GM23338 (cell line): ENCODE data around the gene CRACDL. TPM values are rescaled to one million over a fixed set of nuclear protein-coding genes. Genes with fewer than 3 reads are reported as not detected.

ENCODE experiments used
- ATAC-seq: fragments of 200-7000 bp; cut with Tn5 transposase; 3 replicates; pipeline ENCODE4 v1.9.1; 2020
- DNase-seq: peaks from one replicate; pipeline ENCODE4 v3.0.0-alpha.2; 2015; ENCODE audit warnings: low spot score
- H2AFZ ChIP-seq: fragments of 200-600 bp; sonication (generic); 2 replicates; pipeline ENCODE4 v1.8.0; 2016; ENCODE audit warnings: antibody characterized with exemption, mild to moderate bottlenecking, moderate library complexity
- H3F3A ChIP-seq: fragments of 200-600 bp; sonication (generic); replicated peaks from 2 replicates; pipeline ENCODE4 v1.8.0; 2017; ENCODE audit warnings: antibody characterized with exemption, mixed run types, low read depth
- H3K27ac ChIP-seq: fragments of 200-600 bp; sonication (generic); 2 replicates; pipeline ENCODE4 v1.6.1; 2016; ENCODE audit warnings: low read depth
- H3K27me3 ChIP-seq: fragments of 200-600 bp; sonication (generic); 2 replicates; pipeline ENCODE4 v1.8.0; 2016; ENCODE audit warnings: mild to moderate bottlenecking, mixed run types, moderate library complexity; ENCODE audit not compliant: insufficient read depth
- H3K36me3 ChIP-seq: fragments of 200-600 bp; sonication (generic); 2 replicates; pipeline ENCODE4 v1.8.0; 2016; ENCODE audit warnings: mild to moderate bottlenecking; ENCODE audit not compliant: insufficient read depth
- H3K4me1 ChIP-seq: fragments of 200-600 bp; sonication (generic); 2 replicates; pipeline ENCODE4 v1.8.0; 2016; ENCODE audit warnings: mild to moderate bottlenecking, moderate library complexity; ENCODE audit not compliant: insufficient read depth
- H3K4me2 ChIP-seq: fragments of 200-600 bp; sonication (generic); 2 replicates; pipeline ENCODE4 v1.7.1; 2017; ENCODE audit warnings: mixed run types
- H3K4me3 ChIP-seq: fragments of 200-600 bp; sonication (generic); 2 replicates; pipeline ENCODE4 v1.6.1; 2016; ENCODE audit warnings: mixed run types
- H3K79me2 ChIP-seq: fragments of 200-600 bp; sonication (generic); replicated peaks from 2 replicates; pipeline ENCODE4 v1.8.0; 2017; ENCODE audit warnings: mild to moderate bottlenecking; ENCODE audit not compliant: insufficient read depth
- H3K9me2 ChIP-seq: fragments of 200-600 bp; sonication (generic); 2 replicates; pipeline ENCODE4 v1.8.0; 2017; ENCODE audit not compliant: insufficient read depth
- H4K20me1 ChIP-seq: fragments of 200-600 bp; sonication (generic); replicated peaks from 2 replicates; pipeline ENCODE4 v1.8.0; 2017; ENCODE audit warnings: mild to moderate bottlenecking; ENCODE audit not compliant: insufficient read depth
- H3K27ac Mint-ChIP-seq: 2 replicates; pipeline ENCODE4 v1.8.0; 2020; ENCODE audit warnings: inconsistent platforms, mild to moderate bottlenecking, moderate library complexity, mixed read lengths
- H3K27me3 Mint-ChIP-seq: 3 replicates; pipeline ENCODE4 v1.8.0; 2022; ENCODE audit warnings: low read depth, mild to moderate bottlenecking, moderate library complexity, mixed read lengths, inconsistent platforms; ENCODE audit not compliant: insufficient read depth, poor library complexity
- H3K36me3 Mint-ChIP-seq: 3 replicates; pipeline ENCODE4 v1.8.0; 2021; ENCODE audit warnings: low read depth, mild to moderate bottlenecking, inconsistent platforms, moderate library complexity, mixed read lengths
- H3K4me1 Mint-ChIP-seq: 3 replicates; pipeline ENCODE4 v1.8.0; 2020; ENCODE audit warnings: mild to moderate bottlenecking, inconsistent platforms, mixed read lengths
- H3K4me3 Mint-ChIP-seq: 3 replicates; pipeline ENCODE4 v1.8.0; 2021; ENCODE audit warnings: moderate library complexity, mild to moderate bottlenecking, inconsistent platforms, mixed read lengths
- H3K9me3 Mint-ChIP-seq: 3 replicates; pipeline ENCODE4 v1.8.0; 2020; ENCODE audit warnings: moderate library complexity, mild to moderate bottlenecking, inconsistent platforms, mixed read lengths
- CREB1 ChIP-seq: fragments of 250-450 bp; sonication (Bioruptor Pico); IDR thresholded peaks from 2 replicates; pipeline ENCODE4 v1.5.0; 2020; ENCODE audit warnings: low read depth, mild to moderate bottlenecking, moderate library complexity
- CTCF ChIP-seq, 2 experiments: fragments of 200-600 bp in 1 of 2; sonication (generic) in 1 of 2; conservative IDR thresholded peaks; 2 replicates each; pipeline versions ENCODE4 v1.5.1 to v1.6.1; 2016 to 2017; ENCODE audit warnings: antibody characterized with exemption in 2 of 2, low read depth in 2 of 2, mild to moderate bottlenecking in 2 of 2, moderate library complexity in 1 of 2
- EZH2 ChIP-seq: fragments of 200-600 bp; sonication (generic); IDR thresholded peaks from one replicate; pipeline ENCODE4 v1.8.0; 2017; ENCODE audit warnings: antibody characterized with exemption, mild to moderate bottlenecking, low read depth; ENCODE audit not compliant: unreplicated experiment
- NANOG ChIP-seq: IDR thresholded peaks from 2 replicates; pipeline ENCODE4 v1.6.1; 2016; ENCODE audit warnings: antibody characterized with exemption, borderline replicate concordance
- REST ChIP-seq: IDR thresholded peaks from one replicate; pipeline ENCODE4 v1.6.1; 2018; ENCODE audit warnings: antibody characterized with exemption; ENCODE audit not compliant: unreplicated experiment
- STAT1 ChIP-seq: IDR thresholded peaks from one replicate; pipeline ENCODE4 v1.6.1; 2016; ENCODE audit warnings: antibody characterized with exemption; ENCODE audit not compliant: unreplicated experiment
- ZNF114 ChIP-seq: fragments of 250-450 bp; sonication (Bioruptor Pico); IDR thresholded peaks from 2 replicates; pipeline ENCODE4 v1.5.0; 2020; ENCODE audit warnings: mild to moderate bottlenecking, moderate library complexity
- ZNF331 ChIP-seq: fragments of 250-450 bp; sonication (Bioruptor Pico); IDR thresholded peaks from 2 replicates; pipeline ENCODE4 v1.5.0; 2020; ENCODE audit warnings: low read depth, mild to moderate bottlenecking, moderate library complexity
- ZNF462 ChIP-seq: fragments of 250-450 bp; sonication (Bioruptor Pico); IDR thresholded peaks from 2 replicates; pipeline ENCODE4 v1.5.0; 2020; ENCODE audit warnings: mild to moderate bottlenecking, moderate library complexity
- polyA plus RNA-seq: library from polyadenylated mRNA; unstranded; fragments of >200 nt; fragmentation: Nextera tagmentation; extraction: Ambion mirVana; gene quantifications from 2 replicates; pipeline ENCODE4 v1.2.1, GENCODE V29; 2016
- total RNA-seq: library from RNA; depleted of rRNA; stranded (reverse); fragments of >200 nt; shearing (Covaris generic); gene quantifications from 2 replicates; pipeline ENCODE4 v1.2.3, GENCODE V29; 2014

CRACDL gene
- total and polyA plus RNA-seq, 2 experiments from 2014 or later: 0.14 to 0.16 TPM

GRCh38 chr2:98816281-98816680 is 119.7 kb downstream of the CRACDL start:
- no peak overlapping the region for H3K4me2 ChIP-seq

GRCh38 chr2:98815795-98816194 is 120.2 kb downstream of the CRACDL start:
- no peaks in the 10 kb centered on the region for H3K9me3 Mint-ChIP-seq

More at GRCh38 chr2:98816281-98816680, 119.7 kb downstream of the CRACDL start:
- Mint-ChIP-seq H3K4me1 (no peaks in the 10 kb centered on the region), H3K9me3 (peaks cover 3% of the 10 kb centered on the region; the same call in 1 of the 3 replicates), H3K27ac (no peak overlapping the region), H3K27me3 (peaks cover 13% of the 10 kb centered on the region), H3K4me3 (no peak overlapping the region), H3K36me3 (no peaks in the 10 kb centered on the region)
- Histone ChIP-seq H3K4me1 (no peaks in the 10 kb centered on the region), H4K20me1 (no peaks in the 10 kb centered on the region), H3K27ac (no peak overlapping the region), H3F3A (no peaks in the 10 kb centered on the region), H3K27me3 (peaks cover 8% of the 10 kb centered on the region), H3K4me3 (no peak overlapping the region), H3K36me3 (no peaks in the 10 kb centered on the region; the same call in 1 of the 2 replicates), H3K79me2 (no peaks in the 10 kb centered on the region), H2AFZ (no peak overlapping the region), H3K9me2 (no peaks in the 10 kb centered on the region; the same call in 1 of the 2 replicates)
- DNase-seq (no peak), ATAC-seq (no peak)
- no peak for TF ChIP-seq EZH2

More at GRCh38 chr2:98815795-98816194, 120.2 kb downstream of the CRACDL start:
- Mint-ChIP-seq H3K27me3 (peaks cover 10% of the 10 kb centered on the region), H3K4me1 (no peaks in the 10 kb centered on the region), H3K4me3 (no peak overlapping the region), H3K36me3 (no peaks in the 10 kb centered on the region), H3K27ac (no peak overlapping the region)
- Histone ChIP-seq H3K79me2 (no peaks in the 10 kb centered on the region), H3K36me3 (no peaks in the 10 kb centered on the region; the same call in 1 of the 2 replicates), H3K4me1 (no peaks in the 10 kb centered on the region), H3K4me3 (no peak overlapping the region), H3F3A (no peaks in the 10 kb centered on the region), H4K20me1 (no peaks in the 10 kb centered on the region), H3K9me2 (no peaks in the 10 kb centered on the region; the same call in 1 of the 2 replicates), H3K27ac (no peak overlapping the region), H3K4me2 (no peak overlapping the region), H3K27me3 (peaks cover 3% of the 10 kb centered on the region), H2AFZ (no peak overlapping the region)
- no peak for ATAC-seq
- DNase-seq: no peak
- no peak for TF ChIP-seq CTCF (conservative IDR thresholded peaks at IDR 0.05; ENCODE audit: low read depth in 2 of 2)
- no peak for TF ChIP-seq ZNF114
- TF ChIP-seq EZH2: no peak
- TF ChIP-seq NANOG: no peak
- no peak for TF ChIP-seq CREB1 (CRISPR knock-in tag)
- TF ChIP-seq STAT1: no peak
- no peak for TF ChIP-seq ZNF462 (CRISPR knock-in tag)
- no peak for TF ChIP-seq ZNF331
- no peak for TF ChIP-seq REST
